PC-3 (cell line): Measurements from ENCODE around the gene NFKBIL1. TPM values are rescaled to one million over a fixed set of nuclear protein-coding genes. Genes with fewer than 3 reads are reported as not detected.
"Not testable (repeated sequence)": the region's sequence is repeated elsewhere in the genome, so short reads cannot be mapped to it uniquely, and the experiment has no call there.

Source experiments
- ATAC-seq: fragments of 200-7000 bp; cut with Tn5 transposase; 2 replicates; pipeline ENCODE4 v1.9.1; 2020; ENCODE audit warnings: mild to moderate bottlenecking, moderate library complexity
- BruUV-seq: library from RNA; stranded (reverse); fragments of 400-500 nt; replicated peaks from 2 replicates; lab custom pipeline; 2021; lab: Mats Ljungman, UMichigan
- CTCF ChIA-PET: fragments of 300-600 bp; sonication (Branson Sonifier 250); formaldehyde crosslinking; loops from one replicate; lab custom pipeline; 2022; ENCODE audit warnings: antibody characterized with exemption; lab: Charles Lee
- POLR2A ChIA-PET: fragments of 300-600 bp; sonication (Branson Sonifier 250); formaldehyde crosslinking; loops from one replicate; lab custom pipeline; 2022; ENCODE audit warnings: antibody characterized with exemption; ENCODE audit not compliant: unreplicated experiment; lab: Charles Lee
- DNase-seq: peaks from one replicate; pipeline ENCODE4 v3.0.0-alpha.2; 2015
- H2AFZ ChIP-seq: fragments of 300-600 bp; sonication (generic); 2 replicates; pipeline ENCODE4 v1.6.0; 2016; ENCODE audit warnings: antibody characterized with exemption, low read length
- H3F3A ChIP-seq: fragments of 300-600 bp; sonication (generic); one replicate; pipeline ENCODE4 v1.6.0; 2017; ENCODE audit warnings: antibody characterized with exemption, low read length, control low read depth, mild to moderate bottlenecking; ENCODE audit not compliant: unreplicated experiment
- H3K27ac ChIP-seq: fragments of 300-600 bp; sonication (generic); 2 replicates; pipeline ENCODE4 v1.5.1; 2016; ENCODE audit warnings: mild to moderate bottlenecking, low read length
- H3K27me3 ChIP-seq: fragments of 300-600 bp; sonication (generic); 2 replicates; pipeline ENCODE4 v1.6.1; 2016; ENCODE audit warnings: low read length, mixed read lengths
- H3K36me3 ChIP-seq: fragments of 300-600 bp; sonication (generic); 2 replicates; pipeline ENCODE4 v1.6.1; 2016; ENCODE audit warnings: low read depth, mixed run types, low read length, mixed read lengths
- H3K4me1 ChIP-seq: fragments of 300-600 bp; sonication (generic); 2 replicates; pipeline ENCODE4 v1.5.1; 2016; ENCODE audit warnings: low read length; ENCODE audit not compliant: insufficient read depth
- H3K4me2 ChIP-seq: fragments of 300-600 bp; sonication (generic); 2 replicates; pipeline ENCODE4 v1.6.0; 2016; ENCODE audit warnings: low read length
- H3K4me3 ChIP-seq: fragments of 300-600 bp; sonication (generic); 2 replicates; pipeline ENCODE4 v1.5.1; 2016; ENCODE audit warnings: mild to moderate bottlenecking, low read length, mixed read lengths
- H3K79me2 ChIP-seq: fragments of 300-600 bp; sonication (generic); 2 replicates; pipeline ENCODE4 v1.6.1; 2017; ENCODE audit warnings: low read length, mixed read lengths
- H3K9ac ChIP-seq: fragments of 300-600 bp; sonication (generic); 2 replicates; pipeline ENCODE4 v1.6.0; 2016; ENCODE audit warnings: mild to moderate bottlenecking, low read length
- H3K9me2 ChIP-seq: fragments of 300-600 bp; sonication (generic); replicated peaks from 2 replicates; pipeline ENCODE4 v1.6.1; 2016; ENCODE audit warnings: mixed run types, low read length, mixed read lengths
- H3K9me3 ChIP-seq: fragments of 300-600 bp; sonication (generic); 2 replicates; pipeline ENCODE4 v1.6.1; 2016; ENCODE audit warnings: low read length, mixed read lengths
- H4K20me1 ChIP-seq: fragments of 300-600 bp; sonication (generic); 2 replicates; pipeline ENCODE4 v1.6.1; 2016; ENCODE audit warnings: low read length, mixed read lengths
- CTCF ChIP-seq: fragments of 300-600 bp; sonication (generic); conservative IDR thresholded peaks from 2 replicates; pipeline ENCODE4 v1.5.1; 2017; ENCODE audit warnings: antibody characterized with exemption, low read depth, mild to moderate bottlenecking, low read length
- EZH2 ChIP-seq: fragments of 300-600 bp; sonication (generic); IDR thresholded peaks from one replicate; pipeline ENCODE4 v1.6.1; 2017; ENCODE audit warnings: antibody characterized with exemption, mild to moderate bottlenecking, low read length; ENCODE audit not compliant: unreplicated experiment
- EZH2phosphoT487 ChIP-seq: fragments of 300-600 bp; sonication (generic); IDR thresholded peaks from 2 replicates; pipeline ENCODE4 v1.6.1; 2018; ENCODE audit warnings: mild to moderate bottlenecking, antibody characterized with exemption, low read length, borderline replicate concordance
- intact Hi-C: fragments of 100-400 bp; cut with micrococcal nuclease; formaldehyde crosslinking; loops from 2 replicates; pipeline ENCODE4 v1.9.0; 2023
- total RNA-seq: library from RNA; depleted of rRNA; stranded (reverse); fragments of >200 nt; gene quantifications from 2 replicates; pipeline ENCODE4 v1.2.3, GENCODE V29; 2014

Gene NFKBIL1
- total RNA-seq, 1 experiment from 2014 or later, result 38.2 TPM

GRCh38 chr6:31551371-31551770, 4.0 kb downstream of the NFKBIL1 start:
- ATAC-seq, H3K4me2 ChIP-seq, intact Hi-C loops, POLR2A ChIA-PET, H3K4me3 ChIP-seq, BruUV-seq, H3K9me2 ChIP-seq, H4K20me1 ChIP-seq, H3K9ac ChIP-seq, H3F3A ChIP-seq, H2AFZ ChIP-seq, H3K27ac ChIP-seq, H3K9me3 ChIP-seq, H3K27me3 ChIP-seq: not testable (repeated sequence)
- Histone ChIP-seq H3K36me3 (peaks cover 21% of the 10 kb centered on the region), H3K4me1 (peaks cover 14% of the 10 kb centered on the region), H3K79me2 (peaks cover 23% of the 10 kb centered on the region)
- peak; percentile 53 for DNase-seq
- peak; percentile 52 for TF ChIP-seq CTCF
- CTCF ChIA-PET, result interaction anchor here (0.6 to 2.4 kb wide), 2 partner anchors 46 to 49 kb away, joined by 9 to 37 read pairs; no protein-coding TSS in a partner anchor

GRCh38 chr6:31556307-31556706, 8.9 kb downstream of the NFKBIL1 start:
- H3K4me1 ChIP-seq, result peaks cover 18% of the 10 kb centered on the region
- no peak for ATAC-seq

More at GRCh38 chr6:31556307-31556706, 8.9 kb downstream of the NFKBIL1 start:
- intact Hi-C loops, result no loop called here
- DNase-seq, result no peak
- H3K4me2 ChIP-seq, result no peak overlapping the region
- BruUV-seq, result no TSS peak
- no peaks in the 10 kb centered on the region for H3K9me2 ChIP-seq
- H3F3A ChIP-seq, result no peaks in the 10 kb centered on the region
- no peaks in the 10 kb centered on the region for H4K20me1 ChIP-seq
- H3K27ac ChIP-seq, result no peak overlapping the region
- peaks cover 22% of the 10 kb centered on the region for H3K36me3 ChIP-seq
- no peak for TF ChIP-seq EZH2phosphoT487
- TF ChIP-seq CTCF, result no peak
- no peak for TF ChIP-seq EZH2
- H2AFZ ChIP-seq, result no peak overlapping the region
- no peaks in the 10 kb centered on the region for H3K9me3 ChIP-seq
- H3K9ac ChIP-seq, result no peak overlapping the region
- ChIA-PET POLR2A (no interaction called here), CTCF (interaction anchor here (0.7 kb wide), 1 partner anchor 40 kb away, joined by 4 read pairs; no protein-coding TSS in a partner anchor)
- H3K79me2 ChIP-seq, result no peaks in the 10 kb centered on the region
- no peak overlapping the region for H3K4me3 ChIP-seq
- no peaks in the 10 kb centered on the region for H3K27me3 ChIP-seq
